SU-DHL-6 (cell line): ENCODE data around the gene MNS1.

Experiments
- H2AFZ ChIP-seq: fragments of 200-600 bp; sonication (generic); 2 replicates; pipeline ENCODE4 v1.6.1; 2014; ENCODE audit warnings: low read depth, mild to moderate bottlenecking, moderate library complexity, mixed read lengths, antibody characterized with exemption, low read length; ENCODE audit not compliant: severe bottlenecking
- H3F3A ChIP-seq: fragments of 200-600 bp; shearing (Covaris generic); 2 replicates; pipeline ENCODE4 v1.6.0; 2016; ENCODE audit warnings: antibody characterized with exemption, mild to moderate bottlenecking; ENCODE audit not compliant: insufficient read depth
- H3K27ac ChIP-seq: fragments of 200-600 bp; sonication (generic); 2 replicates; pipeline ENCODE4 v1.5.1; 2016; ENCODE audit warnings: low read depth, mild to moderate bottlenecking, low read length, moderate library complexity, mixed read lengths
- H3K27me3 ChIP-seq: fragments of 200-600 bp; sonication (generic), shearing (Covaris generic); 2 replicates; pipeline ENCODE4 v1.6.0; 2014; ENCODE audit warnings: mild to moderate bottlenecking, low read length
- H3K36me3 ChIP-seq: fragments of 200-600 bp; sonication (generic); 2 replicates; pipeline ENCODE4 v1.6.1; 2014; ENCODE audit warnings: mild to moderate bottlenecking, low read length, mixed read lengths
- H3K4me2 ChIP-seq: fragments of 300-600, 200-600 bp; shearing (Covaris generic), sonication (generic); 2 replicates; pipeline ENCODE4 v1.6.0; 2014; ENCODE audit warnings: low read length, low read depth, mild to moderate bottlenecking; ENCODE audit not compliant: poor library complexity, severe bottlenecking
- H3K4me3 ChIP-seq: fragments of 200-600 bp; sonication (generic); 2 replicates; pipeline ENCODE4 v1.5.1; 2014; ENCODE audit warnings: antibody characterized with exemption, low read length, mild to moderate bottlenecking, mixed read lengths; ENCODE audit not compliant: insufficient read depth, poor library complexity, severe bottlenecking
- H3K79me2 ChIP-seq: fragments of 200-600 bp; sonication (generic); 2 replicates; pipeline ENCODE4 v1.6.1; 2014; ENCODE audit warnings: mild to moderate bottlenecking, low read length, moderate library complexity; ENCODE audit not compliant: insufficient read depth
- H3K9ac ChIP-seq: fragments of 200-600 bp; sonication (generic); 2 replicates; pipeline ENCODE4 v1.7.0; 2014; ENCODE audit warnings: mild to moderate bottlenecking, low read length
- H3K9me2 ChIP-seq: fragments of 200-600 bp; sonication (generic); replicated peaks from 2 replicates; pipeline ENCODE4 v1.6.1; 2014; ENCODE audit warnings: low read length; ENCODE audit not compliant: insufficient read depth
- H3K9me3 ChIP-seq: fragments of 200-600 bp; sonication (generic); 2 replicates; pipeline ENCODE4 v1.6.1; 2014; ENCODE audit warnings: low read length, mixed read lengths; ENCODE audit not compliant: insufficient read depth
- H4K20me1 ChIP-seq: fragments of 200-600 bp; sonication (generic); 2 replicates; pipeline ENCODE4 v1.6.1; 2014; ENCODE audit warnings: low read depth, mild to moderate bottlenecking, antibody characterized with exemption, low read length, moderate library complexity, mixed read lengths
- CTCF ChIP-seq: fragments of 200-600 bp; sonication (generic); IDR thresholded peaks from one replicate; pipeline ENCODE4 v1.5.1; 2017; ENCODE audit warnings: antibody characterized with exemption, mild to moderate bottlenecking, low read length, moderate library complexity; ENCODE audit not compliant: insufficient read depth, poor library complexity, severe bottlenecking
- EZH2phosphoT487 ChIP-seq: fragments of 200-600 bp; sonication (generic), shearing (Covaris generic); conservative IDR thresholded peaks from 2 replicates; pipeline ENCODE4 v1.6.1; 2018; ENCODE audit warnings: mild to moderate bottlenecking, antibody characterized with exemption, low read length, moderate library complexity, mixed read lengths

MNS1 gene

GRCh38 chr15:56440214-56440770, 24.6 kb downstream of the MNS1 start:
- no peaks in the 10 kb centered on the region for H3K9me3 ChIP-seq
- no peak overlapping the region for H3K4me3 ChIP-seq
- no peak for TF ChIP-seq CTCF
- TF ChIP-seq EZH2phosphoT487 = no peak
- H3F3A ChIP-seq = no peaks in the 10 kb centered on the region
- no peak overlapping the region for H3K27ac ChIP-seq
- H3K4me2 ChIP-seq = no peak overlapping the region
- no peaks in the 10 kb centered on the region for H3K27me3 ChIP-seq
- H3K9ac ChIP-seq = no peak overlapping the region
- no peak overlapping the region for H2AFZ ChIP-seq
- H3K9me2 ChIP-seq = no peaks in the 10 kb centered on the region
- peaks cover 23% of the 10 kb centered on the region; the same call in 1 of the 2 replicates for H3K36me3 ChIP-seq
- no peaks in the 10 kb centered on the region for H3K79me2 ChIP-seq
- H4K20me1 ChIP-seq = no peaks in the 10 kb centered on the region

- no peaks in the 10 kb centered on the region for H3K9me2 ChIP-seq
- H3K9me3 ChIP-seq = no peaks in the 10 kb centered on the region
- H3K27ac ChIP-seq = no peak overlapping the region
- H4K20me1 ChIP-seq = no peaks in the 10 kb centered on the region
- H3K4me3 ChIP-seq = no peak overlapping the region
- no peak overlapping the region for H2AFZ ChIP-seq
- no peak overlapping the region for H3K4me2 ChIP-seq
- no peaks in the 10 kb centered on the region for H3K27me3 ChIP-seq
- no peaks in the 10 kb centered on the region for H3K79me2 ChIP-seq
- H3K9ac ChIP-seq = no peak overlapping the region
- no peaks in the 10 kb centered on the region for H3F3A ChIP-seq
- peaks cover 15% of the 10 kb centered on the region; the same call in 1 of the 2 replicates for H3K36me3 ChIP-seq
- no peak for TF ChIP-seq EZH2phosphoT487
- TF ChIP-seq CTCF = no peak
Measured at GRCh38 chr15:56432304-56432703, 32.6 kb downstream of the MNS1 start.

- Histone ChIP-seq H3K36me3 (peaks cover 12% of the 10 kb centered on the region), H3K27ac (no peak overlapping the region), H3F3A (no peaks in the 10 kb centered on the region), H2AFZ (no peak overlapping the region), H3K27me3 (no peaks in the 10 kb centered on the region), H3K9me2 (no peaks in the 10 kb centered on the region), H3K4me2 (no peak overlapping the region), H4K20me1 (no peaks in the 10 kb centered on the region), H3K4me3 (no peak overlapping the region), H3K79me2 (no peaks in the 10 kb centered on the region), H3K9me3 (no peaks in the 10 kb centered on the region), H3K9ac (no peak overlapping the region)
- TF ChIP-seq EZH2phosphoT487 (no peak), CTCF (no peak)
Measured at GRCh38 chr15:56428821-56429458, 36.0 kb downstream of the MNS1 start.
